H9 (cell line): ENCODE data around the gene KLHL21. TPM values are rescaled to one million over a fixed set of nuclear protein-coding genes. Genes with fewer than 3 reads are reported as not detected.

Experiments used
- DNase-seq: peaks from one replicate; pipeline ENCODE4 v3.0.0-alpha.2; 2017
- H2AFZ ChIP-seq: one replicate; pipeline ENCODE4 v1.6.1; 2013; ENCODE audit warnings: mild to moderate bottlenecking, low read length, control low read depth, moderate library complexity
- H2AK5ac ChIP-seq: 2 replicates; pipeline ENCODE4 v1.6.1; 2013; ENCODE audit warnings: low read length, control low read depth, mixed read lengths; ENCODE audit not compliant: insufficient read length
- H2BK120ac ChIP-seq: one replicate; pipeline ENCODE4 v1.6.1; 2013; ENCODE audit warnings: low read depth, mild to moderate bottlenecking, low read length, control low read depth, inconsistent platforms; ENCODE audit not compliant: poor library complexity, severe bottlenecking
- H2BK12ac ChIP-seq: 2 replicates; pipeline ENCODE4 v1.6.1; 2013; ENCODE audit warnings: low read length, control low read depth, mixed read lengths, low read depth; ENCODE audit not compliant: insufficient read length
- H2BK15ac ChIP-seq: 2 replicates; pipeline ENCODE4 v1.6.1; 2013; ENCODE audit warnings: low read depth, low read length, control low read depth
- H2BK20ac ChIP-seq: one replicate; pipeline ENCODE4 v1.6.1; 2013; ENCODE audit warnings: low read depth, mild to moderate bottlenecking, low read length, control low read depth, inconsistent platforms; ENCODE audit not compliant: poor library complexity, severe bottlenecking
- H2BK5ac ChIP-seq: 2 replicates; pipeline ENCODE4 v1.6.1; 2013; ENCODE audit warnings: low read length, control low read depth, mixed read lengths; ENCODE audit not compliant: insufficient read length
- H3K14ac ChIP-seq: 2 replicates; pipeline ENCODE4 v1.6.1; 2013; ENCODE audit warnings: low read length, control low read depth; ENCODE audit not compliant: insufficient read depth
- H3K18ac ChIP-seq: 2 replicates; pipeline ENCODE4 v1.6.1; 2013; ENCODE audit warnings: low read depth, mild to moderate bottlenecking, mixed read lengths, low read length, control low read depth; ENCODE audit not compliant: insufficient read length
- H3K23ac ChIP-seq: 2 replicates; pipeline ENCODE4 v1.6.1; 2013; ENCODE audit warnings: low read length, control low read depth, mixed read lengths, low read depth; ENCODE audit not compliant: insufficient read length
- H3K23me2 ChIP-seq: 2 replicates; pipeline ENCODE4 v1.6.1; 2013; ENCODE audit warnings: low read depth, mild to moderate bottlenecking, mixed read lengths, low read length, control low read depth; ENCODE audit not compliant: insufficient read length, poor library complexity, severe bottlenecking
- H3K27ac ChIP-seq: 2 replicates; pipeline ENCODE4 v1.5.1; 2013; ENCODE audit warnings: low read length, control low read depth, mixed read lengths, low read depth; ENCODE audit not compliant: insufficient read length
- H3K27me3 ChIP-seq: 2 replicates; pipeline ENCODE4 v1.6.1; 2013; ENCODE audit warnings: low read length, control low read depth, inconsistent platforms; ENCODE audit not compliant: insufficient read depth
- H3K4ac ChIP-seq: 2 replicates; pipeline ENCODE4 v1.6.1; 2013; ENCODE audit warnings: low read depth, mild to moderate bottlenecking, control low read depth, inconsistent platforms, low read length, moderate library complexity
- H3K4me1 ChIP-seq: 2 replicates; pipeline ENCODE4 v1.6.1; 2013; ENCODE audit warnings: low read length, control low read depth, inconsistent platforms; ENCODE audit not compliant: insufficient read depth
- H3K4me2 ChIP-seq: 2 replicates; pipeline ENCODE4 v1.6.1; 2013; ENCODE audit warnings: low read length, control low read depth, mixed read lengths; ENCODE audit not compliant: insufficient read length, insufficient read depth
- H3K56ac ChIP-seq: 2 replicates; pipeline ENCODE4 v1.6.1; 2013; ENCODE audit warnings: low read depth, mild to moderate bottlenecking, mixed read lengths, low read length, control low read depth; ENCODE audit not compliant: insufficient read length
- H3K79me1 ChIP-seq: 2 replicates; pipeline ENCODE4 v1.6.1; 2013; ENCODE audit warnings: low read depth, mild to moderate bottlenecking, moderate library complexity, low read length, control low read depth, inconsistent platforms; ENCODE audit not compliant: insufficient read depth, poor library complexity, severe bottlenecking
- H3K79me2 ChIP-seq: 2 replicates; pipeline ENCODE4 v1.6.1; 2013; ENCODE audit warnings: low read length, control low read depth, inconsistent platforms; ENCODE audit not compliant: insufficient read depth
- H3K9ac ChIP-seq: 2 replicates; pipeline ENCODE4 v1.6.1; 2013; ENCODE audit warnings: low read length, control low read depth, mixed read lengths; ENCODE audit not compliant: insufficient read length; ENCODE audit errors: extremely low read depth
- H3K9me3 ChIP-seq: one replicate; pipeline ENCODE4 v1.6.1; 2013; ENCODE audit warnings: low read depth, low read length, inconsistent platforms; ENCODE audit not compliant: control insufficient read depth
- H3T11ph ChIP-seq: one replicate; pipeline ENCODE4 v1.6.1; 2013; ENCODE audit warnings: mild to moderate bottlenecking, low read length, control low read depth, inconsistent platforms
- H4K20me1 ChIP-seq: one replicate; pipeline ENCODE4 v1.6.1; 2013; ENCODE audit not compliant: control insufficient read depth, insufficient read length, insufficient read depth
- H4K5ac ChIP-seq: 2 replicates; pipeline ENCODE4 v1.6.1; 2013; ENCODE audit warnings: low read depth, mild to moderate bottlenecking, mixed read lengths, low read length, control low read depth; ENCODE audit not compliant: insufficient read length
- H4K8ac ChIP-seq: replicated peaks from 2 replicates; pipeline ENCODE4 v1.6.1; 2013; ENCODE audit warnings: low read length, control low read depth, mixed read lengths, low read depth; ENCODE audit not compliant: insufficient read length
- H4K91ac ChIP-seq: 2 replicates; pipeline ENCODE4 v1.6.1; 2013; ENCODE audit warnings: low read depth, mild to moderate bottlenecking, moderate library complexity, mixed read lengths, low read length, control low read depth; ENCODE audit not compliant: insufficient read length
- H3K27ac Mint-ChIP-seq, 3 experiments: 2 replicates in 2 of 3; 3 replicates in 1 of 3; pipeline ENCODE4 v1.8.0; 2020 to 2021; ENCODE audit warnings: mixed read lengths in 3 of 3, mild to moderate bottlenecking in 1 of 3, moderate library complexity in 1 of 3
- H3K27me3 Mint-ChIP-seq: 2 replicates; pipeline ENCODE4 v1.8.0; 2021; ENCODE audit warnings: low read depth, mild to moderate bottlenecking, moderate library complexity, mixed read lengths
- H3K36me3 Mint-ChIP-seq, 3 experiments: 2 replicates in 2 of 3; 3 replicates in 1 of 3; pipeline ENCODE4 v1.8.0; 2020 to 2021; ENCODE audit warnings: low read depth in 3 of 3, mixed read lengths in 3 of 3; ENCODE audit not compliant: insufficient read depth in 1 of 3
- H3K4me1 Mint-ChIP-seq, 2 experiments: 2 replicates each; pipeline ENCODE4 v1.8.0; 2020; ENCODE audit warnings: mixed read lengths in 2 of 2
- H3K4me3 Mint-ChIP-seq, 2 experiments: 2 replicates in 1 of 2; 3 replicates in 1 of 2; pipeline ENCODE4 v1.8.0; 2020 to 2021; ENCODE audit warnings: mild to moderate bottlenecking in 2 of 2, mixed read lengths in 2 of 2, moderate library complexity in 1 of 2
- H3K9me3 Mint-ChIP-seq, 2 experiments: 2 replicates in 1 of 2; 3 replicates in 1 of 2; pipeline ENCODE4 v1.8.0; 2020; ENCODE audit warnings: mild to moderate bottlenecking in 2 of 2, mixed read lengths in 2 of 2, moderate library complexity in 1 of 2
- WGBS: extraction: QIAGEN DNeasy Blood & Tissue Kit; methylation state at CpG from one replicate; pipeline ENCODE4 v1.1.7; 2013; ENCODE audit warnings: missing lambda C conversion rate, low lambda C conversion rate, mixed read lengths; ENCODE audit not compliant: insufficient read length; ENCODE audit errors: extremely low coverage; 5-methylcytosine and 5-hydroxymethylcytosine counted together
- total RNA-seq: library from RNA; stranded (reverse); gene quantifications from 2 replicates; pipeline ENCODE4 v1.2.1, GENCODE V29; 2021
- TF ChIP-seq, protein P1 (sequence below): fragments of 200-600 bp; sonication (generic); conservative IDR thresholded peaks from 3 replicates; pipeline ENCODE4 v1.8.0; 2021; ENCODE audit warnings: antibody characterized with exemption, mild to moderate bottlenecking

KLHL21 gene
- total RNA-seq, 1 experiment from 2014 or later: 31.9 TPM

DNA sequence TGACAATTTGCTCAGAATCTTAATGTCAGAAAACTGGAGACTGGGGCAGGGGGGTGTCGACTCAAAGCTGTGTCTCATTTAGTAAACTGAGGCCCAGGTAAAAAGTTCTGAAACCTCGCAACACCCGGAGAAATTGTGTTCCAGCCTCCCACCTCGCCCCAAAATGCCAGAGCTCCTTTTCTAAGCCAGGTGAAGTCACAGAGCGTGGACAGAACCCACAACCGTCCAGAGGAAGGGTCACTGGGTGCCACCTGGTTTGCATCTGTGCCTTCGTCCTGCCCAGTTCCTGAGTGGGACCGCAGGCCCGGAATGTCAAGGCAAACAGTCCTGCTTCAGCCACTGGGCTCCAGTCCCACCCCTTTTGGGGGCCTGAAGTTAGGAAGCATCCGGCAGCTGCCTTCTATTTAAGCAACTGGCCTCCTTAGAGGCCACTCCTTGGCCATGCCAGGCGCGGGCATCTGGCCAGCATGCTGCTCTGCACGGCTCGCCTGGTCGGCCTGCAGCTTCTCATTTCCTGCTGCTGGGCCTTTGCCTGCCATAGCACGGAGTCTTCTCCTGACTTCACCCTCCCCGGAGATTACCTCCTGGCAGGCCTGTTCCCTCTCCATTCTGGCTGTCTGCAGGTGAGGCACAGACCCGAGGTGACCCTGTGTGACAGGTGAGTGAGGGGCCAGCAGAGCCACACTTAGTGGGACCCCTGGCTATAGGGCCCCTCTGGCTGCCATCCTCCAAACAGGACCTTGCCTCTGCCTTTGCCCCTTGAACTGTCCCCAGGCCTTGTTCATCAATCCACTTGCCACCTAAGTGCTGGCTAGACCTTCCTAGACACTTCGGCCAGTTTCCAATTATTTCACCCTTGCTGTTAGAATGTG is 47.5 kb downstream of the KLHL21 start, which contains the start of gene TAS1R1:
TAS1R1 (plus strand) TSS at position 401 of the 872 bp plus-strand sequence; CDS start at position 468, 67 bp downstream.
- Histone ChIP-seq H4K8ac (no peak within 1 kb of the TSS), H3K23me2 (peaks cover 6% of the 10 kb centered on the region), H2BK120ac (no peak within 1 kb of the TSS), H4K91ac (no peak within 1 kb of the TSS), H3K27me3 (no peaks in the 10 kb centered on the region), H3K79me2 (peaks cover 7% of the 10 kb centered on the region; the same call in 1 of the 2 replicates), H3K4ac (no peak within 1 kb of the TSS), H2BK20ac (no peak within 1 kb of the TSS), H2BK12ac (no peak within 1 kb of the TSS), H2AK5ac (no peak within 1 kb of the TSS), H3T11ph (no peak within 1 kb of the TSS), H4K20me1 (no peaks in the 10 kb centered on the region), H3K4me2 (peak within 1 kb of the TSS; percentile 91), H2AFZ (peak within 1 kb of the TSS; percentile 78), H3K79me1 (peaks cover 6% of the 10 kb centered on the region), H3K4me1 (0 out of 2 replicates have a peak, but pooled peaks cover 2% of the 10 kb centered on the region), H4K5ac (no peak within 1 kb of the TSS), H2BK5ac (no peak within 1 kb of the TSS), H3K9me3 (no peaks in the 10 kb centered on the region), H3K9ac (peak within 1 kb of the TSS; percentile 81), H2BK15ac (no peak within 1 kb of the TSS), H3K56ac (no peak within 1 kb of the TSS), H3K23ac (no peak within 1 kb of the TSS), H3K14ac (peak within 1 kb of the TSS; percentile 84), H3K18ac (no peak within 1 kb of the TSS), H3K27ac (no peak within 1 kb of the TSS)
- WGBS: no CpG with 5 or more reads among the region's 19 CpGs
- H3K9me3 Mint-ChIP-seq: no peaks in the 10 kb centered on the region
- no peak within 1 kb of the TSS for H3K27ac Mint-ChIP-seq
- no peak for DNase-seq
- H3K4me3 Mint-ChIP-seq: peak within 1 kb of the TSS; percentile 80 to 90
- peaks cover 9 to 12% of the 10 kb centered on the region in 2 experiments for H3K4me1 Mint-ChIP-seq
- TF ChIP-seq, protein P1, sequence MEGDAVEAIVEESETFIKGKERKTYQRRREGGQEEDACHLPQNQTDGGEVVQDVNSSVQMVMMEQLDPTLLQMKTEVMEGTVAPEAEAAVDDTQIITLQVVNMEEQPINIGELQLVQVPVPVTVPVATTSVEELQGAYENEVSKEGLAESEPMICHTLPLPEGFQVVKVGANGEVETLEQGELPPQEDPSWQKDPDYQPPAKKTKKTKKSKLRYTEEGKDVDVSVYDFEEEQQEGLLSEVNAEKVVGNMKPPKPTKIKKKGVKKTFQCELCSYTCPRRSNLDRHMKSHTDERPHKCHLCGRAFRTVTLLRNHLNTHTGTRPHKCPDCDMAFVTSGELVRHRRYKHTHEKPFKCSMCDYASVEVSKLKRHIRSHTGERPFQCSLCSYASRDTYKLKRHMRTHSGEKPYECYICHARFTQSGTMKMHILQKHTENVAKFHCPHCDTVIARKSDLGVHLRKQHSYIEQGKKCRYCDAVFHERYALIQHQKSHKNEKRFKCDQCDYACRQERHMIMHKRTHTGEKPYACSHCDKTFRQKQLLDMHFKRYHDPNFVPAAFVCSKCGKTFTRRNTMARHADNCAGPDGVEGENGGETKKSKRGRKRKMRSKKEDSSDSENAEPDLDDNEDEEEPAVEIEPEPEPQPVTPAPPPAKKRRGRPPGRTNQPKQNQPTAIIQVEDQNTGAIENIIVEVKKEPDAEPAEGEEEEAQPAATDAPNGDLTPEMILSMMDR: no peak
- H3K36me3 Mint-ChIP-seq: peaks cover 5 to 13% (median 10%) of the 10 kb centered on the region in 3 experiments; a peak in 6 of 7 replicates
- H3K27me3 Mint-ChIP-seq: no peaks in the 10 kb centered on the region; the same call in none of the 2 replicates
